HCT116 (cell line): Measurements from ENCODE around the gene FMR1. TPM values are rescaled to one million over a fixed set of nuclear protein-coding genes. Genes with fewer than 3 reads are reported as not detected.

Experiments used
- ATAC-seq: fragments of 200-7000 bp; cut with Tn5 transposase; 2 replicates; pipeline ENCODE4 v1.9.1; 2020; ENCODE audit warnings: mild to moderate bottlenecking, moderate library complexity
- BruUV-seq: library from RNA; stranded (reverse); fragments of 400-500 nt; replicated peaks from 2 replicates; lab custom pipeline; 2021; lab: Mats Ljungman, UMichigan
- CTCF ChIA-PET: fragments of 300-600 bp; sonication (Branson Sonifier 250); formaldehyde crosslinking; loops from one replicate; lab custom pipeline; 2021; ENCODE audit warnings: antibody characterized with exemption; lab: Charles Lee
- POLR2A ChIA-PET: fragments of 300-600, 350-600 bp; sonication (Branson Sonifier 250); formaldehyde crosslinking; loops from one replicate; lab custom pipeline; 2021; ENCODE audit warnings: antibody characterized with exemption; lab: Charles Lee
- RAD21 ChIA-PET, 2 experiments: fragments of 300-600 bp; sonication (Branson Sonifier 250); formaldehyde crosslinking; loops; one replicate each; lab custom pipeline; 2023; ENCODE audit warnings: low total read pairs in 2 of 2; ENCODE audit not compliant: uncharacterized antibody in 2 of 2, unreplicated experiment in 2 of 2, low non-redundant PET in 1 of 2; lab: Charles Lee
- DNase-seq: peaks from one replicate; pipeline ENCODE4 v3.0.0-alpha.2; 2010; ENCODE audit warnings: low read depth, low spot score
- H2AFZ ChIP-seq: fragments of 200-600 bp; shearing (Covaris generic), sonication (generic); 2 replicates; pipeline ENCODE4 v1.6.1; 2017; ENCODE audit warnings: low read depth, mixed run types, mixed read lengths, antibody characterized with exemption, low read length; ENCODE audit not compliant: poor library complexity, severe bottlenecking
- H3K27ac ChIP-seq: 2 replicates; pipeline ENCODE4 v1.5.1; 2012; ENCODE audit warnings: low read depth, low read length
- H3K27me3 ChIP-seq: fragments of 200-600 bp; sonication (generic); 2 replicates; pipeline ENCODE4 v1.6.1; 2016; ENCODE audit warnings: mixed run types, low read length, mixed read lengths; ENCODE audit not compliant: insufficient read depth
- H3K36me3 ChIP-seq, 2 experiments: fragments of 200-500 bp in 1 of 2; fragments of 200-600 bp in 1 of 2; sonication (Bioruptor generic) in 1 of 2; sonication (generic) in 1 of 2; 2 replicates each; pipeline versions ENCODE4 v1.5.1 to v1.6.1; 2014 to 2016; ENCODE audit warnings: low read length in 2 of 2, inconsistent platforms in 1 of 2, mixed read lengths in 1 of 2, mixed run types in 1 of 2; ENCODE audit not compliant: insufficient read depth in 2 of 2, control insufficient read depth in 1 of 2
- H3K4me1 ChIP-seq, 2 experiments: fragments of 200-600 bp in 1 of 2; sonication (generic) in 1 of 2; 2 replicates each; pipeline versions ENCODE4 v1.5.1 to v1.6.1; 2012 to 2017; ENCODE audit warnings: low read length in 2 of 2, inconsistent platforms in 1 of 2, mild to moderate bottlenecking in 1 of 2, mixed read lengths in 1 of 2, mixed run types in 1 of 2, moderate library complexity in 1 of 2; ENCODE audit not compliant: insufficient read depth in 2 of 2, control insufficient read depth in 1 of 2
- H3K4me2 ChIP-seq: fragments of 200-600 bp; sonication (generic); 2 replicates; pipeline ENCODE4 v1.6.1; 2017; ENCODE audit warnings: mixed run types, low read length, mixed read lengths
- H3K4me3 ChIP-seq, 2 experiments: fragments of 200-600 bp in 1 of 2; sonication (generic) in 1 of 2; replicated peaks in 1 of 2; 2 replicates each; pipeline ENCODE4 v1.5.1; 2011 to 2016; ENCODE audit warnings: low read length in 2 of 2, control low read depth in 1 of 2, low read depth in 1 of 2, mild to moderate bottlenecking in 1 of 2, mixed read lengths in 1 of 2, mixed run types in 1 of 2
- H3K79me2 ChIP-seq: fragments of 200-600 bp; sonication (generic); 2 replicates; pipeline ENCODE4 v1.6.1; 2017; ENCODE audit warnings: mild to moderate bottlenecking, mixed run types, low read length, moderate library complexity, mixed read lengths; ENCODE audit not compliant: insufficient read depth
- H3K9ac ChIP-seq: fragments of 200-600 bp; sonication (generic); 2 replicates; pipeline ENCODE4 v1.6.1; 2016; ENCODE audit warnings: low read length, mixed read lengths
- H3K9me2 ChIP-seq: fragments of 200-600 bp; sonication (generic), shearing (Covaris generic); 2 replicates; pipeline ENCODE4 v1.6.1; 2017; ENCODE audit warnings: mixed run types, mild to moderate bottlenecking, moderate library complexity; ENCODE audit not compliant: insufficient read depth
- H3K9me3 ChIP-seq, 2 experiments: fragments of 200-500 bp in 1 of 2; fragments of 200-600 bp in 1 of 2; sonication (Bioruptor generic) in 1 of 2; sonication (generic) in 1 of 2; 2 replicates each; pipeline ENCODE4 v1.6.1; 2014 to 2017; ENCODE audit warnings: low read length in 2 of 2, mixed read lengths in 2 of 2, inconsistent platforms in 1 of 2, low read depth in 1 of 2, mild to moderate bottlenecking in 1 of 2, mixed run types in 1 of 2, moderate library complexity in 1 of 2; ENCODE audit not compliant: control insufficient read depth in 1 of 2, insufficient read depth in 1 of 2
- H4K20me1 ChIP-seq: fragments of 200-600 bp; sonication (generic), shearing (Covaris generic); 2 replicates; pipeline ENCODE4 v1.6.1; 2017; ENCODE audit warnings: mixed run types, mild to moderate bottlenecking, moderate library complexity; ENCODE audit not compliant: insufficient read depth
- EZH2 ChIP-seq: fragments of 200-600 bp; sonication (generic); IDR thresholded peaks from 2 replicates; pipeline ENCODE4 v1.6.1; 2017; ENCODE audit warnings: antibody characterized with exemption, mixed run types
- EZH2phosphoT487 ChIP-seq: fragments of 200-600 bp; IDR thresholded peaks from 2 replicates; pipeline ENCODE4 v1.6.1; 2018; ENCODE audit warnings: antibody characterized with exemption, borderline replicate concordance
- FOSL1 ChIP-seq: IDR thresholded peaks from 2 replicates; pipeline ENCODE4 v1.6.1; 2012; ENCODE audit warnings: low read depth
- JUND ChIP-seq: IDR thresholded peaks from 2 replicates; pipeline ENCODE4 v1.6.1; 2012
- RAD21 ChIP-seq: IDR thresholded peaks from 2 replicates; pipeline ENCODE4 v1.6.1; 2012; ENCODE audit warnings: low read depth, mild to moderate bottlenecking
- REST ChIP-seq: IDR thresholded peaks from 2 replicates; pipeline ENCODE4 v1.6.1; 2012; ENCODE audit warnings: low read depth
- SP1 ChIP-seq: IDR thresholded peaks from 2 replicates; pipeline ENCODE4 v1.6.1; 2012; ENCODE audit warnings: low read depth
- SRF ChIP-seq: IDR thresholded peaks from 2 replicates; pipeline ENCODE4 v1.6.1; 2012; ENCODE audit warnings: low read depth
- TCF7L2 ChIP-seq: IDR thresholded peaks from 2 replicates; pipeline ENCODE4 v1.7.0; 2011; ENCODE audit warnings: borderline replicate concordance, inconsistent platforms; ENCODE audit not compliant: insufficient read depth, insufficient read length; ENCODE audit errors: extremely low read depth
- YY1 ChIP-seq: IDR thresholded peaks from 2 replicates; pipeline ENCODE4 v1.6.1; 2011; ENCODE audit warnings: low read length, low read depth, moderate library complexity, mild to moderate bottlenecking; ENCODE audit not compliant: insufficient replicate concordance; ENCODE audit errors: extremely low read depth
- ZFX ChIP-seq: fragments of 450-650 bp; IDR thresholded peaks from 2 replicates; pipeline ENCODE4 v1.6.1; 2017
- intact Hi-C: fragments of 100-400 bp; cut with micrococcal nuclease; formaldehyde crosslinking; loops from 2 replicates; pipeline ENCODE4 v1.10.0; 2022
- total RNA-seq: library from RNA; stranded (reverse); gene quantifications from one replicate; pipeline ENCODE4 v1.2.1, GENCODE V29; 2021; ENCODE audit not compliant: unreplicated experiment
- TF ChIP-seq, protein P1 (sequence below): IDR thresholded peaks from 2 replicates; pipeline ENCODE4 v1.6.1; 2011; ENCODE audit warnings: mild to moderate bottlenecking, low read length, moderate library complexity; ENCODE audit not compliant: insufficient replicate concordance; ENCODE audit errors: extremely low read depth
- TF ChIP-seq, protein P2 (sequence below), 3 experiments: fragments of 200-600 bp in 1 of 3; sonication (generic) in 1 of 3; IDR thresholded peaks in 2 of 3; conservative IDR thresholded peaks in 1 of 3; 2 replicates each; pipeline ENCODE4 v1.5.1; 2012 to 2017; ENCODE audit warnings: low read depth in 2 of 3, low read length in 2 of 3, antibody characterized with exemption in 1 of 3, borderline replicate concordance in 1 of 3, control low read depth in 1 of 3, mild to moderate bottlenecking in 1 of 3, mixed read lengths in 1 of 3, mixed run types in 1 of 3, moderate library complexity in 1 of 3; ENCODE audit not compliant: insufficient read depth in 1 of 3

FMR1 gene
- total RNA-seq, 1 experiment from 2014 or later: 31.1 TPM

GRCh38 chrX:147958291-147958690 is 46.6 kb downstream of the FMR1 start:
- no peak overlapping the region for H3K27ac ChIP-seq
- BruUV-seq: no TSS peak
- H2AFZ ChIP-seq: no peak overlapping the region
- no peaks in the 10 kb centered on the region for H4K20me1 ChIP-seq
- RAD21 ChIA-PET: no interaction called here
- POLR2A ChIA-PET: no interaction called here
- DNase-seq (no peak), ATAC-seq (no peak)
- TF ChIP-seq, protein P1, sequence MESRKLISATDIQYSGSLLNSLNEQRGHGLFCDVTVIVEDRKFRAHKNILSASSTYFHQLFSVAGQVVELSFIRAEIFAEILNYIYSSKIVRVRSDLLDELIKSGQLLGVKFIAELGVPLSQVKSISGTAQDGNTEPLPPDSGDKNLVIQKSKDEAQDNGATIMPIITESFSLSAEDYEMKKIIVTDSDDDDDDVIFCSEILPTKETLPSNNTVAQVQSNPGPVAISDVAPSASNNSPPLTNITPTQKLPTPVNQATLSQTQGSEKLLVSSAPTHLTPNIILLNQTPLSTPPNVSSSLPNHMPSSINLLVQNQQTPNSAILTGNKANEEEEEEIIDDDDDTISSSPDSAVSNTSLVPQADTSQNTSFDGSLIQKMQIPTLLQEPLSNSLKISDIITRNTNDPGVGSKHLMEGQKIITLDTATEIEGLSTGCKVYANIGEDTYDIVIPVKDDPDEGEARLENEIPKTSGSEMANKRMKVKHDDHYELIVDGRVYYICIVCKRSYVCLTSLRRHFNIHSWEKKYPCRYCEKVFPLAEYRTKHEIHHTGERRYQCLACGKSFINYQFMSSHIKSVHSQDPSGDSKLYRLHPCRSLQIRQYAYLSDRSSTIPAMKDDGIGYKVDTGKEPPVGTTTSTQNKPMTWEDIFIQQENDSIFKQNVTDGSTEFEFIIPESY: no peak
- TF ChIP-seq, protein P2, sequence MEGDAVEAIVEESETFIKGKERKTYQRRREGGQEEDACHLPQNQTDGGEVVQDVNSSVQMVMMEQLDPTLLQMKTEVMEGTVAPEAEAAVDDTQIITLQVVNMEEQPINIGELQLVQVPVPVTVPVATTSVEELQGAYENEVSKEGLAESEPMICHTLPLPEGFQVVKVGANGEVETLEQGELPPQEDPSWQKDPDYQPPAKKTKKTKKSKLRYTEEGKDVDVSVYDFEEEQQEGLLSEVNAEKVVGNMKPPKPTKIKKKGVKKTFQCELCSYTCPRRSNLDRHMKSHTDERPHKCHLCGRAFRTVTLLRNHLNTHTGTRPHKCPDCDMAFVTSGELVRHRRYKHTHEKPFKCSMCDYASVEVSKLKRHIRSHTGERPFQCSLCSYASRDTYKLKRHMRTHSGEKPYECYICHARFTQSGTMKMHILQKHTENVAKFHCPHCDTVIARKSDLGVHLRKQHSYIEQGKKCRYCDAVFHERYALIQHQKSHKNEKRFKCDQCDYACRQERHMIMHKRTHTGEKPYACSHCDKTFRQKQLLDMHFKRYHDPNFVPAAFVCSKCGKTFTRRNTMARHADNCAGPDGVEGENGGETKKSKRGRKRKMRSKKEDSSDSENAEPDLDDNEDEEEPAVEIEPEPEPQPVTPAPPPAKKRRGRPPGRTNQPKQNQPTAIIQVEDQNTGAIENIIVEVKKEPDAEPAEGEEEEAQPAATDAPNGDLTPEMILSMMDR (IDR thresholded peaks at IDR 0.05 in 2 of 3, conservative IDR thresholded peaks at IDR 0.05 in 1 of 3; ENCODE audit: borderline replicate concordance in 1 of 3, insufficient read depth in 1 of 3, low read depth in 2 of 3, low read length in 2 of 3): no peak
- TF ChIP-seq YY1: no peak
- TF ChIP-seq SP1: no peak
- no peak for TF ChIP-seq REST
- TF ChIP-seq FOSL1: no peak
- TF ChIP-seq EZH2: no peak
- no peak for TF ChIP-seq RAD21
- no peak for TF ChIP-seq JUND
- no peak for TF ChIP-seq EZH2phosphoT487
- TF ChIP-seq SRF: no peak
- no peak for TF ChIP-seq ZFX
- TF ChIP-seq TCF7L2: no peak
- peak overlapping the region; percentile 27 for H3K4me2 ChIP-seq
- no peaks in the 10 kb centered on the region for H3K9me3 ChIP-seq
- no peak overlapping the region for H3K4me3 ChIP-seq
- no peaks in the 10 kb centered on the region for H3K27me3 ChIP-seq
- no peaks in the 10 kb centered on the region for H3K79me2 ChIP-seq
- peaks cover 0 to 6% of the 10 kb centered on the region in 2 experiments; a peak in 1 of 4 replicates for H3K4me1 ChIP-seq
- intact Hi-C loops: no loop called here
- no peaks in the 10 kb centered on the region for H3K9me2 ChIP-seq
- H3K36me3 ChIP-seq: no peaks in the 10 kb centered on the region
- no peak overlapping the region for H3K9ac ChIP-seq
- CTCF ChIA-PET: interaction anchor here (0.6 kb wide), 1 partner anchor 26 kb away, joined by 3 read pairs; no protein-coding TSS in a partner anchor
